Measurements from ENCODE around the gene RPTOR.

Gene RPTOR

GRCh38 chr17:80992948-80993624, 448.4 kb downstream of the RPTOR start:
- no peak for DNase-seq

GRCh38 chr17:80995131-80995530, 450.5 kb downstream of the RPTOR start:
- DNase-seq: no peak

- no peak for DNase-seq
Measured at GRCh38 chr17:80996422-80997305, 452.0 kb downstream of the RPTOR start.

DNA sequence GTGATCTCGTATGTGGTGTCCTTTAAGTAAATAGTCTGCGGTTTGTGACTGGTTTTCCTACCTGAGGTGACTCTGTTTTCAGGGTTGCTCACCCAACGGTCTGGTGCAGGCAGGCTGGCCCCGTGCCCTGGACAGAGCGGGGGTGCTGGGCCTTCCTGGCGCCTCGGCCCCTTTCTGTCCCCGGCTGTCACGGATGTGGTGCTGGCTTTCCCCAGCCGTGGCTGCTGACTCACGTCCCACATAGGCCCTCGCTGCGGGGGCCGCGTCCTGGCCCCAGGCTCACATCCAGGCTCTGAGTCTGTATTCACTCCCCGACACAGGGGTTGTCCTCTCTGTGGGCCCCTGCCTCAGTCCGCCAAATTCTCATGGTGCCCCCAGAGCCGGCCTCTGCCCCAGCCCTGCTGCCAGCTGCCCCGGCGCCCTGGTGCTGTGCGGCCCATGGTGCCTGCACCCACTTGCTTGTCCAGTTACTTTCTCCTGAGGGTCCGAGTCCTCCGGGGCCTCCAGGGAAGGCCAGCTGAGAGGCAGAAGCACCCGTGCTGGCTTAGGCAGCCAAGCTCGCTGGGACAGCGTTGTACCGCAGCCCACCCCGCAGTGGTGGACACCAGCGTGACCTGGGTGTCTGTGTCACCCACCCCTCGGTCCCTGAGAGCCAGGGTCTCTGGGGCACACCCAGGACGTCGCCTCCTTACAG, 452.9 kb downstream of the RPTOR start:
- DNase-seq: no peak

DNA sequence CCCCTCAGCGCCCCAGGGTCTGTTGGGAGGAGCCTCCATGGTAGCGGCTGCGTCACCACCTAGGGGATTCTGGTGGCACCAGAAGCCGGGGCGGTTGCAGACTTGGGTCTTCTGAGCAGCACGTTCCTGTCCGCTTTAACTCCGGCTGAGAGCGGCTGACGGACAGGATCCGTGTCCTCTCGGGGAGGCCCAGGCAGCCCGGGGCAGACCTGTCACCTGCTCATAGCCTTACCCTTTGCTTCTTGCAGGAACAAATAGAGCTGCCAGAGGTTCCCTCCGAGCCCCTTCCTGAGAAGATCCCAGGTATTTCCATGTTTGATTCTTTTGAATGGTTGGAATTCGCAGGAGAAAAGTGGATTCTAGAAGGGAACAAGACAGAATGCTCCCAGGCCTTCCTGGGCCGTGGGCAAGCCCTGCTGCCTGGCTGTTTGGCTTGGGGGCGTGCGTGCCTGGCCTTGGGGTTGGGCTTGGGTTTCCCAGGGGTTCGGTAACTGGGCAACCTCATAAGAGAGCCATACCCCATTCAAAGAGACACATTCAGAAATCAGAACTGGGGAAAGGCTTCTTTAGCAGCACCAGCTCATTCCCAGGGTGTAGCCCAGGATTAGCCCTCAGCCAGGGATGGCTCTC, 453.6 kb downstream of the RPTOR start:
- DNase-seq: no peak

- no peak for DNase-seq
Measured at GRCh38 chr17:80998748-80999535, 454.3 kb downstream of the RPTOR start.

- DNase-seq: no peak
Measured at GRCh38 chr17:80999536-81000333, 455.1 kb downstream of the RPTOR start.

DNA sequence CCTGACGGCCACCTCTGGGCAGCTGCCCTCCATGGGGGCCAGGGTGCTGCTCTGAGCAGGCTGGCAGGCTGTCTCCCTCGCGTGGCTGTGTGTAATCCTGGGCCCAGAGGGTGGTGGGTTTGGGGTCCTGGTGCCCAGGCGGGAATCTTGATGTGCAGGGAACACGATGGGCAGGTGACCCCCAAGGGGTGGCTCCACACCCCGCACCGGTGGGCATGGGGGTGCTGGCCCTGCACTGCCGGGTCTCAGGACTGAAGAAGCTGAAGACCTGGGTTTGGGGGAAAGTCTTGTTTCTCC, 455.6 kb downstream of the RPTOR start:
- DNase-seq: no peak

- DNase-seq: no peak
Measured at GRCh38 chr17:81000631-81001357, 456.2 kb downstream of the RPTOR start.

GRCh38 chr17:81002013-81002384, 457.4 kb downstream of the RPTOR start:
- no peak for DNase-seq

- peak in 1 of 2 donors; percentile 30 for DNase-seq
Measured at GRCh38 chr17:81002409-81003361, 458.0 kb downstream of the RPTOR start.

DNA sequence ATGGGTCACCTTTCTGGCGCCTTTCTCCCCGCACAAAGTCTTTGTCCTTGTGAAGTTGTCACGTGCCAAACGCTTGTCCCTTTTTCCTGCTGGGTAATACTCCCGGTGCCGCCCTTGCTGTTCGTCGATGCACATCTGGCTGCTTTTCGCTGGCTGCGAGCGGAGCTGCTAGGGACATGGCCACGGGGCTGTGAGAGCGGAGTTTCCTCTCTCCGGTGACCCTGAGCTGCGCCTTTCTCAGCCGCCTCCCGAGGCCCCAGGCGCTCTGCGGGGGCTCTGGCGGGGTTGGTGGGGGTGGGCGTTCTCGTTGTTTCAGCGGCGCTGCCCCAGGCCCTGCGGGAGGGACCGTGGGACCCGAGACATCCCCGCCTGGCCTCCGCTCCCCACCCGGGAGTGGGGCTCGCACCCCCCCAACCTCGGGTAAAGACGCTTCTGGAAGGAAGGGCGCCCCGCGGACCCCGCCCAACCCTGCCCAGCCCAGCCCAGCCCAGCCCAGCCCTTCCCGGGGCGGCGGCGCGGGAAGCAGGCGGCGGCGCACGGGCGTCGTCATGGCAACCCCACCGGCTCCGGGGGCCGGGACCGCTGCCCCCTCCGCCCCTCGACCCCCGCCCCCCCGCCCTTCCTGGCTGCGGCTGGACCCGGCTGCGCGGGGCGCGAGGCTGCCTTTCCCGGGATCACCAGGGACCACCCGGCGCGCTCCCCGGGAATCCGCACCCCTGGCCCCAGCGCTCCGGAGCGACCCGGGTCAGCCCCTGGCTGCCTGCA, 459.3 kb downstream of the RPTOR start:
- no peak for DNase-seq

- no peak for DNase-seq
Measured at GRCh38 chr17:81006891-81007290, 462.3 kb downstream of the RPTOR start.

GRCh38 chr17:81008140-81008539, 463.5 kb downstream of the RPTOR start:
- DNase-seq: no peak

- no peak for DNase-seq
Measured at GRCh38 chr17:81009136-81009535, 464.5 kb downstream of the RPTOR start.

DNA sequence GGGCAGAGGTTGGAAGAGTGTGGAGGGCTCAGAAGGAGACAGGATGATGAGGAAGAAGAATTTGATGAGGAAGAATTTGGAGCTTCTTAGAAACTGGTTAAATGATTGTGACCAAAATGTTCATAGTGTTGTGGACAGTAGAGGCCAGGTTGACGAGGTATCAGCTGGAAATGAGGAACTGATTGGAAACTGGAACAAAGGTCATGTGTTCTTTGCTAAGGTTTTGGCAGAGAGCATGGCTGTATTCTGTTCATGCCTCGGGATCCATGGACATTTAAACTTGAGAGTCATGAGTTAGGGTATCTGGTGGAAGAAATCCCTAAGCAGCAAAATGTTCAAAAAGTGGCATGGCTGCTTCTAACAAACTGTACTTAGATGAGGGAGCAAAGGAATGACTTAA, 466.3 kb downstream of the RPTOR start:
- DNase-seq: no peak

DNA sequence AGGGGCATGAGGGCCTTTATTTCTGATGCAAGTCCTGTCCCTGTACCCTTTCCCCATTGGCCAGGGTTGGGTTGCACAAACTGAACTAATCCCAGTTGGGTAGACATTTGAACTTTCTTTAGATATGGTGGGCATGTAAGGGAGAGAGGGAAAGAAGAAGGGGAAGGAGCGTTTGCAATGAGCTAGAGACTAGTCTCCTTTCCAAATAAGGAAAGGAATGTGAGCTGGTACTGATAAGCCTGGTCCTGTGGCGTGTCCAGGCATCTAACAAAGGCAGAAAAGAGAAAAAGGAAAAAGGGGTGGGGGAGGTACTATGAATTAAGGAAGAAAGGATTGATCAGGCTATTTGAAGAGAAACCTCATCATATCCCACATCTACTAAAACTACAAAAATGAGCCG, 467.3 kb downstream of the RPTOR start:
- no peak for DNase-seq

- no peak for DNase-seq
Measured at GRCh38 chr17:81012574-81013447, 468.2 kb downstream of the RPTOR start.

Measured in hippocampal formation (tissue), 2 donors.